ENCODE data around the gene MXI1. TPM values are rescaled to one million over a fixed set of nuclear protein-coding genes. Genes with fewer than 3 reads are reported as not detected.
A peak's percentile ranks its signal among the peaks of the same experiment; 100 is the strongest.

Gene MXI1
- total RNA-seq, 1 donor from 2014 or later, result 14.7 TPM

GRCh38 chr10:110275128-110275729, 67.8 kb downstream of the MXI1 start:
- peaks cover 18% of the 10 kb centered on the region for H3K27me3 Mint-ChIP-seq (ENCODE audit: insufficient read depth)
- H3K4me1 Mint-ChIP-seq (ENCODE audit: low read depth), result peaks cover 34% of the 10 kb centered on the region
- H3K36me3 Mint-ChIP-seq (ENCODE audit: low read depth), result peaks cover 9% of the 10 kb centered on the region
- intact Hi-C loops (cut with micrococcal nuclease), result loop anchor here (5.0 kb wide), 2 partner anchors 33 to 393 kb away; no protein-coding TSS in a partner anchor
- DNase-seq (ENCODE audit: low spot score), result no peak
- no peak overlapping the region for H3K4me3 Mint-ChIP-seq
- no peaks in the 10 kb centered on the region for H3K9me3 Mint-ChIP-seq
- no peak overlapping the region for H3K27ac Mint-ChIP-seq

GRCh38 chr10:110276603-110277002, 69.2 kb downstream of the MXI1 start:
- H3K4me1 Mint-ChIP-seq (ENCODE audit: low read depth), result peaks cover 34% of the 10 kb centered on the region
- no peak for DNase-seq (ENCODE audit: low spot score)
- no peak overlapping the region for H3K27ac Mint-ChIP-seq
- intact Hi-C loops (cut with micrococcal nuclease), result loop anchor here (5.0 kb wide), 2 partner anchors 34 to 394 kb away; no protein-coding TSS in a partner anchor
- H3K36me3 Mint-ChIP-seq (ENCODE audit: low read depth), result peaks cover 12% of the 10 kb centered on the region
- H3K4me3 Mint-ChIP-seq, result no peak overlapping the region
- H3K9me3 Mint-ChIP-seq, result no peaks in the 10 kb centered on the region
- H3K27me3 Mint-ChIP-seq (ENCODE audit: insufficient read depth), result peaks cover 18% of the 10 kb centered on the region

GRCh38 chr10:110277591-110277990, 70.2 kb downstream of the MXI1 start:
- Mint-ChIP-seq H3K27ac (no peak overlapping the region), H3K4me1 (ENCODE audit: low read depth) (peaks cover 34% of the 10 kb centered on the region), H3K27me3 (ENCODE audit: insufficient read depth) (peaks cover 18% of the 10 kb centered on the region), H3K9me3 (no peaks in the 10 kb centered on the region), H3K4me3 (no peak overlapping the region), H3K36me3 (ENCODE audit: low read depth) (peaks cover 16% of the 10 kb centered on the region)
- intact Hi-C loops (cut with micrococcal nuclease), result loop anchor here (5.0 kb wide), 2 partner anchors 35 to 395 kb away; no protein-coding TSS in a partner anchor
- DNase-seq (ENCODE audit: low spot score), result no peak

GRCh38 chr10:110278562-110279406, 71.4 kb downstream of the MXI1 start:
- Mint-ChIP-seq H3K27me3 (ENCODE audit: insufficient read depth) (peaks cover 15% of the 10 kb centered on the region), H3K9me3 (no peaks in the 10 kb centered on the region), H3K27ac (no peak overlapping the region), H3K4me1 (ENCODE audit: low read depth) (peaks cover 27% of the 10 kb centered on the region), H3K36me3 (ENCODE audit: low read depth) (peaks cover 16% of the 10 kb centered on the region), H3K4me3 (no peak overlapping the region)
- intact Hi-C loops (cut with micrococcal nuclease), result loop anchor here (1.0 to 5.0 kb wide), 6 partner anchors 36 to 396 kb away; no protein-coding TSS in a partner anchor
- no peak for DNase-seq (ENCODE audit: low spot score)

GRCh38 chr10:110279407-110279986, 72.1 kb downstream of the MXI1 start:
- intact Hi-C loops (cut with micrococcal nuclease), result loop anchor here (1.0 to 5.0 kb wide), 6 partner anchors 37 to 397 kb away; no protein-coding TSS in a partner anchor
- Mint-ChIP-seq H3K4me3 (no peak overlapping the region), H3K27me3 (ENCODE audit: insufficient read depth) (peaks cover 14% of the 10 kb centered on the region), H3K36me3 (ENCODE audit: low read depth) (peaks cover 16% of the 10 kb centered on the region), H3K27ac (no peak overlapping the region), H3K9me3 (no peaks in the 10 kb centered on the region), H3K4me1 (ENCODE audit: low read depth) (peaks cover 20% of the 10 kb centered on the region)
- peak; percentile 18 for DNase-seq (ENCODE audit: low spot score)

- intact Hi-C loops (cut with micrococcal nuclease), result no loop called here
- peaks cover 2% of the 10 kb centered on the region for H3K4me1 Mint-ChIP-seq (ENCODE audit: low read depth)
- no peaks in the 10 kb centered on the region for H3K9me3 Mint-ChIP-seq
- no peaks in the 10 kb centered on the region for H3K27me3 Mint-ChIP-seq (ENCODE audit: insufficient read depth)
- H3K27ac Mint-ChIP-seq, result no peak overlapping the region
- H3K4me3 Mint-ChIP-seq, result no peak overlapping the region
- peaks cover 29% of the 10 kb centered on the region for H3K36me3 Mint-ChIP-seq (ENCODE audit: low read depth)
- DNase-seq (ENCODE audit: low spot score), result no peak
Observed at GRCh38 chr10:110284262-110284661, 76.9 kb downstream of the MXI1 start.

GRCh38 chr10:110285501-110285900, 78.1 kb downstream of the MXI1 start:
- Mint-ChIP-seq H3K4me3 (no peak overlapping the region), H3K9me3 (no peaks in the 10 kb centered on the region), H3K36me3 (ENCODE audit: low read depth) (peaks cover 33% of the 10 kb centered on the region), H3K27me3 (ENCODE audit: insufficient read depth) (no peaks in the 10 kb centered on the region), H3K27ac (no peak overlapping the region), H3K4me1 (ENCODE audit: low read depth) (no peaks in the 10 kb centered on the region)
- intact Hi-C loops (cut with micrococcal nuclease), result no loop called here
- no peak for DNase-seq (ENCODE audit: low spot score)

GRCh38 chr10:110286841-110287240, 79.4 kb downstream of the MXI1 start:
- no peak overlapping the region for H3K4me3 Mint-ChIP-seq
- peaks cover 30% of the 10 kb centered on the region for H3K36me3 Mint-ChIP-seq (ENCODE audit: low read depth)
- no peaks in the 10 kb centered on the region for H3K9me3 Mint-ChIP-seq
- intact Hi-C loops (cut with micrococcal nuclease), result no loop called here
- H3K27ac Mint-ChIP-seq, result no peak overlapping the region
- DNase-seq (ENCODE audit: low spot score), result no peak
- H3K4me1 Mint-ChIP-seq (ENCODE audit: low read depth), result no peaks in the 10 kb centered on the region
- H3K27me3 Mint-ChIP-seq (ENCODE audit: insufficient read depth), result no peaks in the 10 kb centered on the region

GRCh38 chr10:110296966-110297365, 89.6 kb downstream of the MXI1 start:
- Mint-ChIP-seq H3K4me3 (no peak overlapping the region), H3K27me3 (ENCODE audit: insufficient read depth) (no peaks in the 10 kb centered on the region), H3K9me3 (no peaks in the 10 kb centered on the region), H3K27ac (no peak overlapping the region), H3K36me3 (ENCODE audit: low read depth) (peaks cover 62% of the 10 kb centered on the region), H3K4me1 (ENCODE audit: low read depth) (peaks cover 47% of the 10 kb centered on the region)
- no peak for DNase-seq (ENCODE audit: low spot score)
- intact Hi-C loops (cut with micrococcal nuclease), result no loop called here

- H3K4me3 Mint-ChIP-seq, result peak overlapping the region; percentile 2
- no peak overlapping the region for H3K27ac Mint-ChIP-seq
- peaks cover 62% of the 10 kb centered on the region for H3K4me1 Mint-ChIP-seq (ENCODE audit: low read depth)
- peaks cover 49% of the 10 kb centered on the region for H3K36me3 Mint-ChIP-seq (ENCODE audit: low read depth)
- H3K9me3 Mint-ChIP-seq, result no peaks in the 10 kb centered on the region
- intact Hi-C loops (cut with micrococcal nuclease), result loop anchor here (5.0 to 10.0 kb wide), 3 partner anchors 293 to 572 kb away; partner anchors contain the start of genes ADD3 and PDCD4
- no peaks in the 10 kb centered on the region for H3K27me3 Mint-ChIP-seq (ENCODE audit: insufficient read depth)
- no peak for DNase-seq (ENCODE audit: low spot score)
Observed at GRCh38 chr10:110300486-110300986, 93.1 kb downstream of the MXI1 start.

- peaks cover 54% of the 10 kb centered on the region for H3K4me1 Mint-ChIP-seq (ENCODE audit: low read depth)
- peak overlapping the region; percentile 87 for H3K4me3 Mint-ChIP-seq
- no peaks in the 10 kb centered on the region for H3K27me3 Mint-ChIP-seq (ENCODE audit: insufficient read depth)
- peaks cover 27% of the 10 kb centered on the region for H3K36me3 Mint-ChIP-seq (ENCODE audit: low read depth)
- no peaks in the 10 kb centered on the region for H3K9me3 Mint-ChIP-seq
- peak overlapping the region; percentile 70 for H3K27ac Mint-ChIP-seq
- DNase-seq (ENCODE audit: low spot score), result no peak
- intact Hi-C loops (cut with micrococcal nuclease), result loop anchor here (1.0 to 10.0 kb wide), 4 partner anchors 166 to 569 kb away; partner anchors contain the start of genes ADD3 and PDCD4
Observed at GRCh38 chr10:110303681-110304080, 96.3 kb downstream of the MXI1 start.

GRCh38 chr10:110304394-110304779, 97.0 kb downstream of the MXI1 start:
- peak overlapping the region; percentile 96 for H3K27ac Mint-ChIP-seq
- H3K36me3 Mint-ChIP-seq (ENCODE audit: low read depth), result peaks cover 22% of the 10 kb centered on the region
- DNase-seq (ENCODE audit: low spot score), result no peak
- intact Hi-C loops (cut with micrococcal nuclease), result loop anchor here (1.0 to 10.0 kb wide), 4 partner anchors 167 to 568 kb away; partner anchors contain the start of genes ADD3 and PDCD4
- no peaks in the 10 kb centered on the region for H3K9me3 Mint-ChIP-seq
- H3K27me3 Mint-ChIP-seq (ENCODE audit: insufficient read depth), result no peaks in the 10 kb centered on the region
- peaks cover 47% of the 10 kb centered on the region for H3K4me1 Mint-ChIP-seq (ENCODE audit: low read depth)
- peak overlapping the region; percentile 97 for H3K4me3 Mint-ChIP-seq

Measured in activated T-helper 1 cell treated with anti-CD3 and anti-CD28 coated beads, Interleukin-12 subunit alpha, Interleukin-12 subunit beta, Interleukin-2, Interleukin-4 antibody, amounts not matched to agents 30 ng/mL and 10 ng/mL and 1 ng/mL, durations not matched to agents 14 hours and 24 hours and 36 hours (primary cell).